Panc1 (cell line): Measurements from ENCODE around the gene RANBP1. TPM values are rescaled to one million over a fixed set of nuclear protein-coding genes. Genes with fewer than 3 reads are reported as not detected.

Experiments used
- ATAC-seq: fragments of 200-7000 bp; cut with Tn5 transposase; 2 replicates; pipeline ENCODE4 v1.9.1; 2020; ENCODE audit warnings: mild to moderate bottlenecking, moderate library complexity
- BruUV-seq: library from RNA; stranded (reverse); fragments of 400-500 nt; replicated peaks from 2 replicates; lab custom pipeline; 2021; lab: Mats Ljungman, UMichigan
- CTCF ChIA-PET: fragments of 300-600 bp; sonication (Branson Sonifier 250); formaldehyde crosslinking; loops from one replicate; lab custom pipeline; 2022; ENCODE audit warnings: antibody characterized with exemption; lab: Charles Lee
- POLR2A ChIA-PET: fragments of 300-600 bp; sonication (Branson Sonifier 250); formaldehyde crosslinking; loops from one replicate; lab custom pipeline; 2022; ENCODE audit warnings: antibody characterized with exemption; lab: Charles Lee
- DNase-seq: peaks from one replicate; pipeline ENCODE4 v3.0.0-alpha.2; 2010; ENCODE audit warnings: low read depth, low spot score
- H3K27ac ChIP-seq: 2 replicates; pipeline ENCODE4 v1.5.1; 2011; ENCODE audit warnings: mild to moderate bottlenecking, low read length, inconsistent platforms
- H3K27me3 ChIP-seq: fragments of 200-500 bp; sonication (Bioruptor generic); 2 replicates; pipeline ENCODE4 v1.6.0; 2014; ENCODE audit warnings: low read length, inconsistent platforms; ENCODE audit not compliant: control insufficient read depth, insufficient read depth
- H3K36me3 ChIP-seq: fragments of 200-500 bp; sonication (Bioruptor generic); 2 replicates; pipeline ENCODE4 v1.5.1; 2014; ENCODE audit warnings: inconsistent platforms, mild to moderate bottlenecking, low read length, moderate library complexity; ENCODE audit not compliant: control insufficient read depth, insufficient read depth
- H3K4me1 ChIP-seq: 2 replicates; pipeline ENCODE4 v1.5.1; 2011; ENCODE audit warnings: inconsistent platforms, mild to moderate bottlenecking, low read length, moderate library complexity; ENCODE audit not compliant: control insufficient read depth, insufficient read depth
- H3K4me3 ChIP-seq, 2 experiments: 2 replicates each; pipeline ENCODE4 v1.5.1; 2011 to 2012; ENCODE audit warnings: low read depth in 2 of 2, low read length in 2 of 2, mild to moderate bottlenecking in 2 of 2, inconsistent platforms in 1 of 2, moderate library complexity in 1 of 2
- H3K9me3 ChIP-seq: fragments of 200-500 bp; sonication (Bioruptor generic); 2 replicates; pipeline ENCODE4 v1.5.1; 2014; ENCODE audit warnings: low read depth, mild to moderate bottlenecking, inconsistent platforms, low read length, moderate library complexity; ENCODE audit not compliant: control insufficient read depth, insufficient read depth
- CTCF ChIP-seq: fragments of 450-650 bp; IDR thresholded peaks from 2 replicates; pipeline ENCODE4 v1.5.1; 2017; ENCODE audit warnings: mild to moderate bottlenecking
- POLR2AphosphoS5 ChIP-seq: IDR thresholded peaks from 2 replicates; pipeline ENCODE4 v1.6.1; 2012; ENCODE audit warnings: mild to moderate bottlenecking, low read depth, low read length, moderate library complexity
- REST ChIP-seq, 2 experiments: IDR thresholded peaks; 2 replicates each; pipeline ENCODE4 v1.6.1; 2011 to 2012; ENCODE audit warnings: low read depth in 2 of 2, control low read depth in 1 of 2, low read length in 1 of 2, mild to moderate bottlenecking in 1 of 2, moderate library complexity in 1 of 2; ENCODE audit not compliant: insufficient read depth in 1 of 2
- SIN3A ChIP-seq: IDR thresholded peaks from 2 replicates; pipeline ENCODE4 v1.6.1; 2012; ENCODE audit warnings: low read depth, mild to moderate bottlenecking, low read length, moderate library complexity, borderline replicate concordance; ENCODE audit not compliant: insufficient read depth
- TCF7L2 ChIP-seq: IDR thresholded peaks from 2 replicates; pipeline ENCODE4 v1.6.1; 2011; ENCODE audit warnings: mild to moderate bottlenecking, low read depth, low read length, inconsistent platforms
- in situ Hi-C: cut with HindIII; loops from 2 replicates; pipeline ENCODE4 v1.10.0; 2016; ENCODE audit warnings: low sequenced_read_pairs, low pct_unique_long_range_greater_than_20kb
- intact Hi-C: fragments of 100-400 bp; cut with micrococcal nuclease; formaldehyde crosslinking; loops from one replicate; pipeline ENCODE4 v1.10.0; 2022; ENCODE audit not compliant: unreplicated experiment
- total RNA-seq: library from RNA; stranded (reverse); gene quantifications from one replicate; pipeline ENCODE4 v1.2.1, GENCODE V29; 2021; ENCODE audit not compliant: unreplicated experiment

RANBP1 gene
- total RNA-seq, 1 experiment from 2014 or later = 232 TPM

DNA sequence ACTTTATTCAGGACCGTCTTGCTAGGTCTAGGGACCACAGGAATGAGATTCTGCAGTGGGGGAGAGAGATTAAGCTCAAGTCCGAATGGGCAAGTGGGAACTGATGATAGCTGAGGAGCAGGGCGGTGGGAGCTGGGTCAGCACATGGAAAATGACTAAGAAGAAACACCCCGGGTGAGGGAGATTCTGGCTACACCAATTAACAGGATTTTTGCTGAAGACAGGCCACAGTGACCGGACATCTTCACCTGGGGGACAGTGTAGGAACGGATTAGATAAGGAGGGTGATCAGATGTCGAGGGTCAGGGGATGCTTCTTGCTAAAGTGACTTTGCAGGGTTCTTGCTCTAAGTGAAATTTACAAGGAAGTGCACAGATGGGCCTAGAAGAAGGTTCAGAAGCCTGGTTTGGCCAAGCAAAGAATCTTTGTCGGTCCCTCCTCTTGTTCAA lies 44.4 kb upstream of the RANBP1 start:
- H3K4me3 ChIP-seq = no peak overlapping the region
- DNase-seq = no peak
- no peaks in the 10 kb centered on the region for H3K4me1 ChIP-seq
- POLR2A ChIA-PET = no interaction called here
- no peaks in the 10 kb centered on the region for H3K27me3 ChIP-seq
- no TSS peak for BruUV-seq
- H3K36me3 ChIP-seq = no peaks in the 10 kb centered on the region
- CTCF ChIA-PET = no interaction called here
- intact Hi-C loops = no loop called here
- no peaks in the 10 kb centered on the region for H3K9me3 ChIP-seq
- no peak for ATAC-seq
- no peak for TF ChIP-seq TCF7L2
- TF ChIP-seq SIN3A = no peak
- TF ChIP-seq CTCF = no peak
- no peak for TF ChIP-seq POLR2AphosphoS5
- TF ChIP-seq REST (IDR thresholded peaks at IDR 0.05; ENCODE audit: insufficient read depth in 1 of 2, low read depth in 2 of 2, low read length in 1 of 2) = no peak
- no peak overlapping the region for H3K27ac ChIP-seq
- in situ Hi-C loops = no loop called here

- Histone ChIP-seq H3K27ac (no peak overlapping the region), H3K9me3 (no peaks in the 10 kb centered on the region), H3K36me3 (peaks cover 3% of the 10 kb centered on the region), H3K27me3 (no peaks in the 10 kb centered on the region), H3K4me3 (no peak overlapping the region), H3K4me1 (peaks cover 3% of the 10 kb centered on the region)
- ChIA-PET CTCF (no interaction called here), POLR2A (no interaction called here)
- TF ChIP-seq REST (IDR thresholded peaks at IDR 0.05; ENCODE audit: insufficient read depth in 1 of 2, low read depth in 2 of 2, low read length in 1 of 2) = no peak
- no peak for TF ChIP-seq SIN3A
- TF ChIP-seq TCF7L2 = no peak
- no peak for TF ChIP-seq POLR2AphosphoS5
- no peak for TF ChIP-seq CTCF
- in situ Hi-C loops (no loop called here), intact Hi-C loops (no loop called here)
- DNase-seq (no peak), ATAC-seq (no peak)
- BruUV-seq = no TSS peak
Measured at GRCh38 chr22:20076627-20077172, 39.2 kb upstream of the RANBP1 start.
